ENCODE data around the gene EFCAB9. TPM values are rescaled to one million over a fixed set of nuclear protein-coding genes. Genes with fewer than 3 reads are reported as not detected.
"Not testable (repeated sequence)": the region's sequence is repeated elsewhere in the genome, so short reads cannot be mapped to it uniquely, and the experiment has no call there.

Gene EFCAB9
- total and polyA plus RNA-seq, 2 experiments from 2014 or later = not detected

DNA sequence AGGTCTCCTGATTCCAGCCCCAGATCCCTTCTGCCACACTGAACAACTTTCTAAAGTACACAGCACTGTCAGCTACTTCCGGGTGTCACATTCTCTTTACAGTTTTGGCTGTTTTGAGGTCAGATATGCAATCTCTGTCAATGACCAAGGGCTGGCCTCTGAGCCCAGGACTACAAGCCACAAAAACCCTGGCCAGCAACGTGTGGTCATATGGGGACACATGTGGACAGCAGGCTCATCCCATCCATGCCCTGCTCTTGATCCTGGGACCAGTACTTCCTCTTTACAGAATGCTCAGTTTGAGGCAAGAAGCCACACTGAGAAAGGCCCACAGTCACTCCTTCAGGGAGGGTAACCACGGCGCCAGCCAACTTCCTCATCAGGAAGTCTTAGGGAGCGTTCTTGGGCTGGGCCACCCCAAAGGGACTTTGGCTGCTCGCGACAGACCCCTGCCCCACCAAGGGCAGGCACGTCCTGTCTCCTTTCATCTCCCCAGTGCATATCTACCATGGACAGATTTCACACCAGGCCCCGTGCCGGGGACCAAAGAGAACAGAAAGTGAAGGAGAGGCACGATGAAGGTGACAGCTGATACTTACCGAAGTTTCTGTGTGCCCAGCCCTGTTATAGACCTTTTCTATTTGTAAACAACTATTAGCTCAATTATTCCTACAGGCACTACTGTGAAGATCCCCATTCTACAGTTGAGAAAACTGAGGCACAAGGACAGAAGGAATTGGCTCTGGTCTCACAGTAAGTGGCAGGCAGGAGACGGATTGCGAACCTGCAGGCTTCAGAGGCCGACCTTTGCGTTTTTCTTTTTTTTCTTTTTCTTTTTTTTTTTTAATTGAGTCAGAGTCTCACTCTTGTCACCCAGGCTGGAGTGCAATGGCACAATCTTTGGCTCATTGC lies 43.2 kb upstream of the EFCAB9 start:
- in situ Hi-C loops (cut with MboI) = no loop called here
- Histone ChIP-seq H3K4me1 (ENCODE audit: insufficient read depth) (peaks cover 8% of the 10 kb centered on the region; the same call in 1 of the 2 replicates), H3K9me3 (ENCODE audit: low read depth) (no peaks in the 10 kb centered on the region), H3K27ac (no peak overlapping the region), H3K79me2 (ENCODE audit: insufficient read depth) (peaks cover 85% of the 10 kb centered on the region), H3K9me2 (ENCODE audit: insufficient read depth) (no peaks in the 10 kb centered on the region), H4K20me1 (ENCODE audit: insufficient read depth) (no peaks in the 10 kb centered on the region), H3K36me3 (ENCODE audit: low read depth) (peaks cover 3% of the 10 kb centered on the region; the same call in 1 of the 2 replicates), H3K27me3 (replicated peaks; ENCODE audit: insufficient read depth) (no peaks in the 10 kb centered on the region), H3K4me2 (ENCODE audit: unreplicated experiment) (no peak overlapping the region), H3F3A (ENCODE audit: insufficient read depth) (no peaks in the 10 kb centered on the region), H3K4me3 (no peak overlapping the region), H2AFZ (no peak overlapping the region), H3K9ac (no peak overlapping the region)
- 91 to 92% methylated on average over 16 of the region's 16 CpGs for WGBS, 2 experiments (ENCODE audit: low coverage in 1 of 2, low lambda C conversion rate in 2 of 2, missing lambda C conversion rate in 2 of 2)
- no peak for TF ChIP-seq EZH2phosphoT487 (IDR thresholded peaks at IDR 0.05; ENCODE audit: insufficient read depth, low read depth)
- no peak for TF ChIP-seq EZH2 (IDR thresholded peaks at IDR 0.05; ENCODE audit: insufficient read depth, poor library complexity, severe bottlenecking)
- DNase-seq = peak; percentile 35

GRCh38 chr5:172151661-172152210 lies 42.2 kb upstream of the EFCAB9 start:
- H3F3A ChIP-seq (ENCODE audit: insufficient read depth) = no peaks in the 10 kb centered on the region
- no peak for TF ChIP-seq EZH2 (IDR thresholded peaks at IDR 0.05; ENCODE audit: insufficient read depth, poor library complexity, severe bottlenecking)
- TF ChIP-seq EZH2phosphoT487 (IDR thresholded peaks at IDR 0.05; ENCODE audit: insufficient read depth, low read depth) = no peak
- H2AFZ ChIP-seq = no peak overlapping the region
- H3K4me2 ChIP-seq (ENCODE audit: unreplicated experiment) = no peak overlapping the region
- no peak overlapping the region for H3K9ac ChIP-seq
- peaks cover 85% of the 10 kb centered on the region for H3K79me2 ChIP-seq (ENCODE audit: insufficient read depth)
- 92 to 93% methylated on average over 10 of the region's 10 CpGs for WGBS, 2 experiments (ENCODE audit: low coverage in 1 of 2, low lambda C conversion rate in 2 of 2, missing lambda C conversion rate in 2 of 2)
- peaks cover 8% of the 10 kb centered on the region; the same call in 1 of the 2 replicates for H3K4me1 ChIP-seq (ENCODE audit: insufficient read depth)
- no peaks in the 10 kb centered on the region for H4K20me1 ChIP-seq (ENCODE audit: insufficient read depth)
- no peaks in the 10 kb centered on the region for H3K27me3 ChIP-seq (replicated peaks; ENCODE audit: insufficient read depth)
- in situ Hi-C loops (cut with MboI) = no loop called here
- no peak overlapping the region for H3K4me3 ChIP-seq
- no peaks in the 10 kb centered on the region for H3K9me2 ChIP-seq (ENCODE audit: insufficient read depth)
- no peak for DNase-seq
- no peaks in the 10 kb centered on the region for H3K9me3 ChIP-seq (ENCODE audit: low read depth)
- H3K27ac ChIP-seq = no peak overlapping the region
- peaks cover 3% of the 10 kb centered on the region; the same call in 1 of the 2 replicates for H3K36me3 ChIP-seq (ENCODE audit: low read depth)

- Histone ChIP-seq H3K4me1 (ENCODE audit: insufficient read depth) (peaks cover 6% of the 10 kb centered on the region; the same call in 1 of the 2 replicates), H3K4me3 (no peak overlapping the region), H2AFZ (no peak overlapping the region), H3K27ac (no peak overlapping the region), H3K9me2 (ENCODE audit: insufficient read depth) (no peaks in the 10 kb centered on the region), H4K20me1 (ENCODE audit: insufficient read depth) (no peaks in the 10 kb centered on the region), H3K27me3 (replicated peaks; ENCODE audit: insufficient read depth) (no peaks in the 10 kb centered on the region), H3K9me3 (ENCODE audit: low read depth) (no peaks in the 10 kb centered on the region), H3K9ac (no peak overlapping the region), H3K36me3 (ENCODE audit: low read depth) (peaks cover 9% of the 10 kb centered on the region; the same call in 1 of the 2 replicates), H3K4me2 (ENCODE audit: unreplicated experiment) (no peak overlapping the region), H3F3A (ENCODE audit: insufficient read depth) (no peaks in the 10 kb centered on the region), H3K79me2 (ENCODE audit: insufficient read depth) (peaks cover 85% of the 10 kb centered on the region)
- in situ Hi-C loops (cut with MboI) = no loop called here
- TF ChIP-seq EZH2phosphoT487 (IDR thresholded peaks at IDR 0.05; ENCODE audit: insufficient read depth, low read depth) (no peak), EZH2 (IDR thresholded peaks at IDR 0.05; ENCODE audit: insufficient read depth, poor library complexity, severe bottlenecking) (no peak)
- WGBS, 2 experiments (ENCODE audit: low coverage in 1 of 2, low lambda C conversion rate in 2 of 2, missing lambda C conversion rate in 2 of 2) = 90 to 100% methylated on average over 3 of the region's 3 CpGs
- DNase-seq = no peak
Measured at GRCh38 chr5:172153695-172154094, 40.3 kb upstream of the EFCAB9 start.

DNA sequence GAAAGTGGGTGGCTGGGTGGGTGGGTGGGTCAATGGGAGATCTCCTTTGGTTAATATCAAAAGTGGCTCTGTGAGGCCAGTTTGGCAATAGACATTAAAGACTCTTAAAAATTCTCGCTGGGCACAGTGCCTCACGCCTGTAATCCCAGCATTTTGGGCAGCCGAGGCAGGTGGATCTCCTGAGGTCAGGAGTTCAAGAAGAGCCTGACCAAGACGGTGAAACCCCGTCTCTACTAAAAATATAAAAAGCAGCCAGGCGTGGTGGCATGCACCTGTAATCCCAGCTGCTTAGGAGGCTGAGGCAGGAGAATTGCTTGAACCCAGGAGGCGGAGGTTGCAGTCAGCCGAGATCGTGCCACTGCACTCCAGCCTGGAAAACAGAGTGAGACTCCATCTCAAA lies 38.9 kb upstream of the EFCAB9 start:
- in situ Hi-C loops (cut with MboI); H3K9me2 ChIP-seq (ENCODE audit: insufficient read depth); H3K9me3 ChIP-seq (ENCODE audit: low read depth); H3K4me3 ChIP-seq; H3K4me1 ChIP-seq (ENCODE audit: insufficient read depth); H2AFZ ChIP-seq; DNase-seq; H3K36me3 ChIP-seq (ENCODE audit: low read depth); H3K4me2 ChIP-seq (ENCODE audit: unreplicated experiment); H3K27ac ChIP-seq; H4K20me1 ChIP-seq (ENCODE audit: insufficient read depth); H3F3A ChIP-seq (ENCODE audit: insufficient read depth); H3K27me3 ChIP-seq (replicated peaks; ENCODE audit: insufficient read depth); H3K9ac ChIP-seq: not testable (repeated sequence)
- H3K79me2 ChIP-seq (ENCODE audit: insufficient read depth) = peaks cover 87% of the 10 kb centered on the region
- WGBS, 2 experiments (ENCODE audit: low coverage in 1 of 2, low lambda C conversion rate in 2 of 2, missing lambda C conversion rate in 2 of 2) = 97% methylated on average over 9 of the region's 9 CpGs

All from GM23248 (cell line).